Endothelial cell of umbilical vein (primary cell): ENCODE measurements around the gene POLR1C. TPM values are rescaled to one million over a fixed set of nuclear protein-coding genes. Genes with fewer than 3 reads are reported as not detected.

Experiments used
- BruUV-seq: library from RNA; stranded (reverse); fragments of 400-500 nt; replicated peaks from 2 replicates; lab custom pipeline; 2021; lab: Mats Ljungman, UMichigan
- CTCF ChIA-PET: fragments of 300-600, 350-600 bp; sonication (Branson Sonifier 250); formaldehyde crosslinking; loops from one replicate; lab custom pipeline; 2021; ENCODE audit warnings: antibody characterized with exemption, inconsistent platforms; lab: Charles Lee
- POLR2A ChIA-PET: fragments of 300-600, 350-600 bp; sonication (Branson Sonifier 250); formaldehyde crosslinking; loops from one replicate; lab custom pipeline; 2021; ENCODE audit warnings: antibody characterized with exemption, inconsistent platforms; lab: Charles Lee
- DNase-seq: peaks from one replicate; pipeline ENCODE4 v3.0.0-alpha.2; 2011; ENCODE audit warnings: low read depth, low spot score
- FAIRE-seq: peaks from 2 replicates; lab custom pipeline; 2011; peaks lifted over from hg19 to GRCh38; lab: Jason Lieb, UNC
- H2AFZ ChIP-seq: 2 replicates; pipeline ENCODE4 v1.6.0; 2012; ENCODE audit warnings: low read depth, low read length, control low read depth, inconsistent platforms
- H3K27ac ChIP-seq: 2 replicates; pipeline ENCODE4 v1.5.1; 2011; ENCODE audit warnings: low read depth, mild to moderate bottlenecking, control low read depth, low read length, moderate library complexity; ENCODE audit not compliant: insufficient read depth
- H3K27me3 ChIP-seq, 2 experiments: 2 replicates each; pipeline versions ENCODE4 v1.6.0 to v1.6.1; 2011; ENCODE audit warnings: low read length in 2 of 2, mixed read lengths in 1 of 2; ENCODE audit not compliant: control insufficient read depth in 2 of 2, insufficient read depth in 2 of 2
- H3K36me3 ChIP-seq, 2 experiments: 2 replicates in 1 of 2; 3 replicates in 1 of 2; pipeline ENCODE4 v1.5.1; 2011; ENCODE audit warnings: low read length in 2 of 2, mild to moderate bottlenecking in 1 of 2, moderate library complexity in 1 of 2; ENCODE audit not compliant: control insufficient read depth in 2 of 2, insufficient read depth in 2 of 2; ENCODE audit errors: extremely low read depth in 1 of 2
- H3K4me1 ChIP-seq: 3 replicates; pipeline ENCODE4 v1.5.1; 2011; ENCODE audit warnings: mild to moderate bottlenecking, low read length; ENCODE audit not compliant: control insufficient read depth, insufficient read depth; ENCODE audit errors: extremely low read depth
- H3K4me2 ChIP-seq: 2 replicates; pipeline ENCODE4 v1.6.1; 2011; ENCODE audit warnings: low read length, control low read depth, mixed read lengths; ENCODE audit not compliant: insufficient read depth
- H3K4me3 ChIP-seq, 3 experiments: fragments of 200-600 bp in 1 of 3; sonication (generic), shearing (Covaris generic) in 1 of 3; replicated peaks in 1 of 3; 2 replicates each; pipeline ENCODE4 v1.5.1; 2011 to 2016; ENCODE audit warnings: control low read depth in 3 of 3, low read length in 3 of 3, mild to moderate bottlenecking in 2 of 3, inconsistent platforms in 1 of 3, low read depth in 1 of 3, moderate library complexity in 1 of 3; ENCODE audit not compliant: insufficient read depth in 1 of 3
- H3K79me2 ChIP-seq: 2 replicates; pipeline ENCODE4 v1.6.0; 2012; ENCODE audit warnings: low read length, inconsistent platforms; ENCODE audit not compliant: control insufficient read depth, insufficient read depth
- H3K9ac ChIP-seq: replicated peaks from 2 replicates; pipeline ENCODE3; 2011; ENCODE audit warnings: low read length, control low read depth; ENCODE audit not compliant: insufficient read depth; ENCODE audit errors: extremely low read depth
- H3K9me1 ChIP-seq: replicated peaks from 3 replicates; pipeline ENCODE4 v1.6.0; 2011; ENCODE audit warnings: mild to moderate bottlenecking, low read length; ENCODE audit not compliant: control insufficient read depth, insufficient read depth; ENCODE audit errors: extremely low read depth
- H3K9me3 ChIP-seq: replicated peaks from 2 replicates; pipeline ENCODE4 v1.5.1; 2012; ENCODE audit warnings: low read length, inconsistent platforms; ENCODE audit not compliant: control insufficient read depth, insufficient read depth
- H4K20me1 ChIP-seq: replicated peaks from 2 replicates; pipeline ENCODE3; 2011; ENCODE audit warnings: mild to moderate bottlenecking, low read length; ENCODE audit not compliant: control insufficient read depth, insufficient read depth; ENCODE audit errors: extremely low read depth
- EZH2 ChIP-seq: IDR thresholded peaks from 2 replicates; pipeline ENCODE4 v1.6.1; 2012; ENCODE audit warnings: borderline replicate concordance, low read depth, mild to moderate bottlenecking, moderate library complexity, low read length, inconsistent platforms; ENCODE audit not compliant: severe bottlenecking
- FOS ChIP-seq: IDR thresholded peaks from 2 replicates; pipeline ENCODE4 v1.6.1; 2011; ENCODE audit warnings: mild to moderate bottlenecking, low read length, moderate library complexity, borderline replicate concordance; ENCODE audit not compliant: insufficient read depth
- GATA2 ChIP-seq: IDR thresholded peaks from 2 replicates; pipeline ENCODE4 v1.7.0; 2011; ENCODE audit warnings: low read depth, mild to moderate bottlenecking, moderate library complexity, mixed read lengths, low read length; ENCODE audit not compliant: insufficient read length, insufficient read depth
- JUN ChIP-seq: IDR thresholded peaks from 2 replicates; pipeline ENCODE4 v1.6.1; 2011; ENCODE audit warnings: borderline replicate concordance, low read depth; ENCODE audit not compliant: insufficient read length, insufficient read depth
- MYC ChIP-seq: IDR thresholded peaks from one replicate; pipeline ENCODE4 v1.6.1; 2011; ENCODE audit warnings: mild to moderate bottlenecking, low read depth, low read length
- POLR2A ChIP-seq: IDR thresholded peaks from 2 replicates; pipeline ENCODE4 v1.6.1; 2012; ENCODE audit warnings: low read depth, mild to moderate bottlenecking, control low read depth, low read length
- POLR2AphosphoS5 ChIP-seq: IDR thresholded peaks from 2 replicates; pipeline ENCODE4 v1.6.1; 2012; ENCODE audit warnings: low read depth, mild to moderate bottlenecking, control low read depth, low read length, moderate library complexity; ENCODE audit not compliant: insufficient read depth
- dilution Hi-C: fragments of 300-500 bp; cut with MboI; formaldehyde crosslinking; loops from one replicate; pipeline ENCODE4 v1.15.0; 2019; ENCODE audit warnings: low sequenced_read_pairs; ENCODE audit not compliant: extremely low pct_ligation_motif_present
- intact Hi-C: fragments of 100-400 bp; cut with micrococcal nuclease; formaldehyde crosslinking; loops from one replicate; pipeline ENCODE4 v1.10.0; 2022
- polyA plus RNA-seq, 4 experiments: library from polyadenylated mRNA; depleted of rRNA in 3 of 4; stranded (reverse) in 3 of 4; unstranded in 1 of 4; fragments of >200 nt; gene quantifications; 2 replicates each; pipeline versions ENCODE4 v1.2.1 to v1.2.3, GENCODE V29; 2011 to 2012; ENCODE audit warnings: missing spikeins in 1 of 4
- total RNA-seq: library from RNA; stranded (reverse); gene quantifications from 2 replicates; pipeline ENCODE4 v1.2.3, GENCODE V29; 2021
- TF ChIP-seq, protein P1 (sequence below): IDR thresholded peaks from 2 replicates; pipeline ENCODE4 v1.6.1; 2011; ENCODE audit not compliant: insufficient read depth, insufficient read length
- TF ChIP-seq, protein P2 (sequence below), 2 donors: IDR thresholded peaks; 1 replicate in 1 of 2; 2 replicates in 1 of 2; pipeline ENCODE4 v1.5.1; 2011; ENCODE audit warnings: low read length in 2 of 2, mild to moderate bottlenecking in 2 of 2, moderate library complexity in 2 of 2, control low read depth in 1 of 2, inconsistent platforms in 1 of 2, low read depth in 1 of 2; ENCODE audit not compliant: insufficient read depth in 1 of 2; ENCODE audit errors: extremely low read depth in 1 of 2

POLR1C gene
- total and polyA plus RNA-seq, 2 donors (not counting 3 experiments of a cell fraction or from before 2014, with no cell fraction given), result 39.8 to 46.0 TPM

GRCh38 chr6:43492673-43493072 lies 24.2 kb upstream of the POLR1C start:
- no peak overlapping the region for H3K4me3 ChIP-seq

More at GRCh38 chr6:43492673-43493072, 24.2 kb upstream of the POLR1C start:
- Histone ChIP-seq H3K9me3 (no peaks in the 10 kb centered on the region), H3K27ac (no peak overlapping the region), H3K4me1 (peaks cover 12% of the 10 kb centered on the region), H3K27me3 (no peaks in the 10 kb centered on the region), H4K20me1 (no peaks in the 10 kb centered on the region), H3K9me1 (no peaks in the 10 kb centered on the region), H3K36me3 (peaks cover 0 to 5% of the 10 kb centered on the region in 2 experiments), H3K4me2 (no peak overlapping the region), H3K9ac (no peak overlapping the region), H3K79me2 (no peaks in the 10 kb centered on the region), H2AFZ (no peak overlapping the region)
- ChIA-PET POLR2A (interaction anchor here (1.3 kb wide), 1 partner anchor 15 kb away, joined by 4 read pairs; the partner anchor contains the start of gene TJAP1), CTCF (interaction anchor here (0.7 to 19.0 kb wide), 6 partner anchors 10 to 264 kb away, joined by 3 to 289 read pairs (median 6); partner anchors contain the start of genes ABCC10, DLK2, DNPH1 and LRRC73)
- dilution Hi-C loops, result no loop called here
- TF ChIP-seq JUN (no peak), GATA2 (no peak), POLR2AphosphoS5 (no peak), POLR2A (no peak), MYC (no peak), FOS (no peak), EZH2 (no peak)
- TF ChIP-seq, protein P1, sequence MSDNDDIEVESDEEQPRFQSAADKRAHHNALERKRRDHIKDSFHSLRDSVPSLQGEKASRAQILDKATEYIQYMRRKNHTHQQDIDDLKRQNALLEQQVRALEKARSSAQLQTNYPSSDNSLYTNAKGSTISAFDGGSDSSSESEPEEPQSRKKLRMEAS, result no peak
- TF ChIP-seq, protein P2, sequence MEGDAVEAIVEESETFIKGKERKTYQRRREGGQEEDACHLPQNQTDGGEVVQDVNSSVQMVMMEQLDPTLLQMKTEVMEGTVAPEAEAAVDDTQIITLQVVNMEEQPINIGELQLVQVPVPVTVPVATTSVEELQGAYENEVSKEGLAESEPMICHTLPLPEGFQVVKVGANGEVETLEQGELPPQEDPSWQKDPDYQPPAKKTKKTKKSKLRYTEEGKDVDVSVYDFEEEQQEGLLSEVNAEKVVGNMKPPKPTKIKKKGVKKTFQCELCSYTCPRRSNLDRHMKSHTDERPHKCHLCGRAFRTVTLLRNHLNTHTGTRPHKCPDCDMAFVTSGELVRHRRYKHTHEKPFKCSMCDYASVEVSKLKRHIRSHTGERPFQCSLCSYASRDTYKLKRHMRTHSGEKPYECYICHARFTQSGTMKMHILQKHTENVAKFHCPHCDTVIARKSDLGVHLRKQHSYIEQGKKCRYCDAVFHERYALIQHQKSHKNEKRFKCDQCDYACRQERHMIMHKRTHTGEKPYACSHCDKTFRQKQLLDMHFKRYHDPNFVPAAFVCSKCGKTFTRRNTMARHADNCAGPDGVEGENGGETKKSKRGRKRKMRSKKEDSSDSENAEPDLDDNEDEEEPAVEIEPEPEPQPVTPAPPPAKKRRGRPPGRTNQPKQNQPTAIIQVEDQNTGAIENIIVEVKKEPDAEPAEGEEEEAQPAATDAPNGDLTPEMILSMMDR (IDR thresholded peaks at IDR 0.05; ENCODE audit: extremely low read depth in 1 of 2, insufficient read depth in 1 of 2, low read depth in 1 of 2, low read length in 2 of 2), result no peak
- no peak for DNase-seq
- intact Hi-C loops, result no loop called here
- BruUV-seq, result no TSS peak
- no peak for FAIRE-seq
